IPS-20b (cell line): ENCODE data around the gene PIKFYVE.
"Not testable (repeated sequence)": the region's sequence is repeated elsewhere in the genome, so short reads cannot be mapped to it uniquely, and the experiment has no call there.

ENCODE experiments used
- H3K27ac ChIP-seq: one replicate; pipeline ENCODE4 v1.5.1; 2013; ENCODE audit warnings: low read length
- H3K27me3 ChIP-seq: 2 replicates; pipeline ENCODE4 v1.6.1; 2013; ENCODE audit warnings: mild to moderate bottlenecking, low read length, inconsistent platforms; ENCODE audit not compliant: insufficient read depth
- H3K36me3 ChIP-seq: 2 replicates; pipeline ENCODE4 v1.6.1; 2013; ENCODE audit warnings: low read depth, mild to moderate bottlenecking, inconsistent platforms, low read length, moderate library complexity; ENCODE audit not compliant: insufficient read depth
- H3K4me1 ChIP-seq: 2 replicates; pipeline ENCODE4 v1.6.1; 2013; ENCODE audit warnings: mild to moderate bottlenecking, control low read depth, inconsistent platforms, low read length, moderate library complexity; ENCODE audit not compliant: insufficient read depth
- H3K4me3 ChIP-seq: 2 replicates; pipeline ENCODE4 v1.5.1; 2013; ENCODE audit warnings: mild to moderate bottlenecking, low read length, inconsistent platforms
- H3K9ac ChIP-seq: 2 replicates; pipeline ENCODE4 v1.6.1; 2013; ENCODE audit warnings: low read depth, mild to moderate bottlenecking, inconsistent platforms, low read length, moderate library complexity
- H3K9me3 ChIP-seq: 2 replicates; pipeline ENCODE4 v1.6.1; 2013; ENCODE audit warnings: mild to moderate bottlenecking, low read depth, low read length, inconsistent platforms; ENCODE audit not compliant: insufficient read depth

Gene PIKFYVE

GRCh38 chr2:208356420-208356819 is 90.4 kb downstream of the PIKFYVE start:
- H3K4me1 ChIP-seq, H3K4me3 ChIP-seq, H3K27me3 ChIP-seq, H3K27ac ChIP-seq, H3K9me3 ChIP-seq, H3K9ac ChIP-seq: not testable (repeated sequence)
- peaks cover 63% of the 10 kb centered on the region for H3K36me3 ChIP-seq

- peaks cover 5% of the 10 kb centered on the region; the same call in 1 of the 2 replicates for H3K4me1 ChIP-seq
- H3K9ac ChIP-seq: no peak overlapping the region
- H3K27ac ChIP-seq: peak overlapping the region; percentile 33
- peaks cover 57% of the 10 kb centered on the region for H3K36me3 ChIP-seq
- H3K4me3 ChIP-seq: no peak overlapping the region
- no peaks in the 10 kb centered on the region for H3K27me3 ChIP-seq
- H3K9me3 ChIP-seq: no peaks in the 10 kb centered on the region
These were observed 91.0 kb downstream of the PIKFYVE start for GRCh38 chr2:208356846-208357574.

- Histone ChIP-seq H3K36me3 (peaks cover 38% of the 10 kb centered on the region), H3K27ac (no peak overlapping the region), H3K4me3 (no peak overlapping the region), H3K9ac (no peak overlapping the region), H3K27me3 (no peaks in the 10 kb centered on the region), H3K4me1 (peaks cover 5% of the 10 kb centered on the region; the same call in 1 of the 2 replicates), H3K9me3 (no peaks in the 10 kb centered on the region; the same call in 1 of the 2 replicates)
These were observed 92.9 kb downstream of the PIKFYVE start for GRCh38 chr2:208358758-208359631.

- Histone ChIP-seq H3K27me3 (no peaks in the 10 kb centered on the region), H3K27ac (no peak overlapping the region), H3K9ac (no peak overlapping the region), H3K9me3 (peaks cover 4% of the 10 kb centered on the region; the same call in 1 of the 2 replicates), H3K4me3 (no peak overlapping the region), H3K4me1 (peaks cover 5% of the 10 kb centered on the region; the same call in 1 of the 2 replicates), H3K36me3 (peaks cover 31% of the 10 kb centered on the region)
These were observed 93.6 kb downstream of the PIKFYVE start for GRCh38 chr2:208359632-208359986.

GRCh38 chr2:208360259-208361076 is 94.4 kb downstream of the PIKFYVE start:
- no peak overlapping the region for H3K27ac ChIP-seq
- peaks cover 12% of the 10 kb centered on the region; the same call in 1 of the 2 replicates for H3K9me3 ChIP-seq
- no peak overlapping the region for H3K4me3 ChIP-seq
- H3K9ac ChIP-seq: no peak overlapping the region
- H3K4me1 ChIP-seq: peaks cover 5% of the 10 kb centered on the region; the same call in 1 of the 2 replicates
- peaks cover 23% of the 10 kb centered on the region for H3K36me3 ChIP-seq
- no peaks in the 10 kb centered on the region for H3K27me3 ChIP-seq

- peaks cover 5% of the 10 kb centered on the region; the same call in 1 of the 2 replicates for H3K4me1 ChIP-seq
- H3K27me3 ChIP-seq: no peaks in the 10 kb centered on the region
- no peak overlapping the region for H3K27ac ChIP-seq
- peaks cover 12% of the 10 kb centered on the region; the same call in 1 of the 2 replicates for H3K9me3 ChIP-seq
- no peak overlapping the region for H3K4me3 ChIP-seq
- H3K9ac ChIP-seq: no peak overlapping the region
- H3K36me3 ChIP-seq: peaks cover 19% of the 10 kb centered on the region; the same call in 1 of the 2 replicates
These were observed 95.0 kb downstream of the PIKFYVE start for GRCh38 chr2:208361077-208361441.

- Histone ChIP-seq H3K9me3 (peaks cover 12% of the 10 kb centered on the region; the same call in 1 of the 2 replicates), H3K27ac (no peak overlapping the region), H3K4me3 (no peak overlapping the region), H3K9ac (no peak overlapping the region), H3K27me3 (no peaks in the 10 kb centered on the region), H3K4me1 (no peaks in the 10 kb centered on the region), H3K36me3 (peaks cover 7% of the 10 kb centered on the region; the same call in 1 of the 2 replicates)
These were observed 97.4 kb downstream of the PIKFYVE start for GRCh38 chr2:208363485-208363884.

- Histone ChIP-seq H3K27me3 (no peaks in the 10 kb centered on the region), H3K36me3 (no peaks in the 10 kb centered on the region), H3K4me3 (no peak overlapping the region), H3K4me1 (no peaks in the 10 kb centered on the region), H3K9me3 (peaks cover 12% of the 10 kb centered on the region; the same call in 1 of the 2 replicates), H3K9ac (no peak overlapping the region), H3K27ac (no peak overlapping the region)
These were observed 100.4 kb downstream of the PIKFYVE start for GRCh38 chr2:208366215-208367127.

GRCh38 chr2:208369091-208369490 is 103.0 kb downstream of the PIKFYVE start:
- H3K27me3 ChIP-seq: no peaks in the 10 kb centered on the region
- no peak overlapping the region for H3K27ac ChIP-seq
- no peaks in the 10 kb centered on the region for H3K4me1 ChIP-seq
- H3K4me3 ChIP-seq: no peak overlapping the region
- H3K9me3 ChIP-seq: peaks cover 12% of the 10 kb centered on the region; the same call in 1 of the 2 replicates
- no peaks in the 10 kb centered on the region for H3K36me3 ChIP-seq
- H3K9ac ChIP-seq: no peak overlapping the region

- Histone ChIP-seq H3K4me3 (no peak overlapping the region), H3K27me3 (no peaks in the 10 kb centered on the region), H3K4me1 (peaks cover 10% of the 10 kb centered on the region), H3K9ac (no peak overlapping the region), H3K27ac (no peak overlapping the region), H3K36me3 (no peaks in the 10 kb centered on the region), H3K9me3 (no peaks in the 10 kb centered on the region)
These were observed 105.0 kb downstream of the PIKFYVE start for GRCh38 chr2:208370881-208371633.
